Stimulated activated CD4-positive, alpha-beta T cell treated with anti-CD3 and anti-CD28 coated beads, Interleukin-15, amount 100 ng/mL, for 24 hours (primary cell): ENCODE data around the gene CLIP1.

Experiments used
- DNase-seq: peaks from one replicate; pipeline ENCODE4 v3.0.0-alpha.2; 2020

Gene CLIP1

DNA sequence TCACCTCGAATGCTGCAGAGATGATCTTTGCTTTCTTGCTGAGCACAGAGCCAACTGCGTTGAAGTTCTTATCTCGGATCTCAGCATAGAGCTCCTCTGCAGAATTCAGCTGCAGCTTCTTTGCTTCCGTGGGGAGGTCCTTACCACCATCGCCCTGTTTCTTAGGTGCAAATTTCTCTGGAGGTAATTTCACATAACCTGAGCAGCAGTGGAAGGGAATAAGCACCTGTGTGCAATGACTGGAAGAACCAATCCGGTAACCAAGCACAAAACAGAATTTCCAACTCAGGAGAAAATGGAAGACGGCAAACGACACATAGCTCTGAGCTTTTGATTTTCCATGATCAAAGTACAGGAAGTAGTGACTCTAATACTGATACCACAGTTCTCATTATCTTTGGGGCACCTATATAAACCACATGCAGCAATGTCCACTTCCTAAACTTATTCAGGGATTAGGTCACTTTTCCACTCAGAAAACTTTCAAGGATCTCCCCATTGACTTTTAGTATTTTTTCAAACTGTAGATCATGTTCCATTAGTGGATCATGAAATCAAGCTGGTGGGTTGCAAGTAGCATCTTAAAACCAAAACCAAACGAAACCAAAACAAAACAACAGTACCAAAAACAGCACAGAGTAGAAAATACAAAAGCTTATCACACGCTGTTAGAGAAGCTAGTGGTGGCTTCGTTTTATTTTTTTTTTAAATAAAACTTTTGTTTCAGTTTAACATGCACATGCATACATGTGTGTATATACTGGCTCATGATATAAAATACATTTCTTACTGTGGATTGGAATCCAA lies 177.7 kb downstream of the CLIP1 start:
- no peak for DNase-seq

DNA sequence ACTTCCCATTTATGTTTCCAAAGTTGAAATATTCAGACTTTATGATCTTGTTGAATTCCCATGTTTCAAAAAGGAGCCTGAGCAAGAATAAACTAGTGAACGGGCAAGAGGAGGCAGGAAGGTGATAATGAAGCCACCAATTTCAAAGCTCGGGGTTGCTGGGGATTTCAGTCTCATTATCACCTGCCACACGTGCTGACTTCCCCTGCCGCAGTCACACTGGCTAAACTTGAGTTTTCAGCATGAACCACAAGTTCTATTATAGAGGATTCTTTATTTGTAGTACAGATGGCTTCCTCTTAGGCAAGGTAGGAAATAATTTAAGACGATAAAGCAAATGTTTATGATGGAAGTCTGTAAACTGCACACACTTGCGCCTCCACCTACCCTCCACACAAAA lies 178.5 kb downstream of the CLIP1 start:
- DNase-seq: no peak

DNA sequence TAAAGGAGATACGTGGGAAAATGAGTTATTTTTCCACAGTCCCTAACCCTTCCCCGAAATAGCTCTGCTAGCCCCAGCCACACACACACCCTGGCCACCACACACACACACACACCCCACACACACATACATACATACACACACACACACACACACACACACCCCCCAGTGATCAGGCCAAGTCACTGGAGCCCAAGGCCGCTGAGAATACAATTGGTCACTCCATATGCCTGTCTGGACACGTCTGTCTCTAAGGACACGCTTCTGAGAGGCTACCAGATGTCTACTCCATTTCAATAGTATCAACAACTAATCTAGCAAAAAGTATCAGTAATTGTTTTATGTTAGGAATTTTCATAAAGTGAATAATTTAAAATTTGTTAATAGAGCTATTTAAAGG lies 183.6 kb downstream of the CLIP1 start:
- no peak for DNase-seq

DNA sequence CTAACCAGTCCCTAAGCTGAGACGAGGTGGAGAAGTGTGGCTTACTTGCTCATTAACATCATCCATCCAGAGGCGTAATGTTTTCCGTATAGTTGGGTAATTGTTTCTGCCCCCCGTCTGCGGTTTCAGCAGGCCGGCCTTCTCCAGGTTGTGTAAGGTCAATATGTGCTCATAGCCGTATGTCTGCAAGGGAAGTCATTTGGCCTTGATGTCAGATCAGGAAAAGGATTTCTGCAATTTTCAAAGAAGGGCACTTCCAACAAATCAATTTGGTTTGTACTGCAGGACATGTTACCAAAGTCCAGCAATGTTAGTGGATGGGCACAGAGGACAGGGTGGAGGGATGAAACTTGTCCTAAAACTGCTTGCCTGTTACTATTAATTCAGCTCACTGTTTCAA lies 186.7 kb downstream of the CLIP1 start:
- DNase-seq: no peak

DNA sequence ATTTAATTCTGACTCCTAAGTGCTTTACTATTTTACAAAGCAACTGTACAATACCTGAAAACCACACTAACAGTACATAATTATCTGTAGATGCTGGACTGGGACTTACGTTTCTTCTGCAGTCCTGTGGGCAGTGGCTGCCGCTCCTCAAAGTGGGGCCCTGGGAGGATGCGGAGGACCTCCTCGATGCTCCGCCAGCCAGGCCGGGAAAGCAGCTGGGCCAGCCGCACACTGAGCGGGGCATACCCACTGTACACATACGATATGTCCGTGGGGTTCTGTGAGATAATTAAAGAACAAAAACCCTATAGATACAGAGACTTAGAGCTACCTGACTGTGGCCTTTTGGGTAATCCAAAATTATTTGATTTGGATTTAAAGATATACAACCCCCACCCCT lies 189.8 kb downstream of the CLIP1 start:
- DNase-seq: no peak

DNA sequence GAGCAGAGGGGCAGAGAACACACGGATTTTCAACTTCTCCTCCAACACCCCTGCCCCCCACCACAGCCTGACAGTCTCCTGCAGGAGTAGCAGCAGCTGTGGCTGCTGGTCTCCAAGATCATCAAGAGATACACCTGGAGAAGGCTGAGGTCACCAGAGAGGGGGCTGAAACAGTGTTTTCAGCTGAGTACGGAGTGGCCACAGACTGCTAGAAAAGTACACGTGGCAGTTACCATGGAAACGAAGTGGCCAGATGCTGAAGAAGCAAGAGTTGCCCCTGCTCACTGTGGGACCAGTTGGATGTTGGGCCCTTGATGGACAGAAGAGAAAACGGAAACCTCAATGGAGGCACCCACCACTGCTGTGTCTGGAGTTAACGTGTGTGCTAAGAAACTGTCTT lies 191.7 kb downstream of the CLIP1 start:
- no peak for DNase-seq

DNA sequence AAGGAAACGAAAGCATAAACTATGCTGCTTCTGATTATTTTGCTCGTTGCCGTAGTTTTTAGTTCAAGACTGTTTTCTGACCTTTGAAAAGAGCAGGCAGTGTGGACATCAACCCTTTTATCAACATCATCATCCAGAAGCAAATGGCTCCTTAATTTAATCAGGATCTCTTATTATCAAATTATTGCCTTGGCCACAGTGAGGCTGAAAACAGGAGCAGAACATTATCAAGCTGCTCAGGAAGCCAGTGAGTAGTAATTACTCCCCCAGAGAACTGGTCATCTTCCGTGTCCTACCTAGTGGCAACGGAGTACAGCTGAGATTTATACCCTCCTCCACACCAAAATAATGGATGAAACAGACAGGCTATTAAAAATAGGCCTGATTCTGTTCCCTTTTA lies 194.4 kb downstream of the CLIP1 start:
- DNase-seq: no peak

DNA sequence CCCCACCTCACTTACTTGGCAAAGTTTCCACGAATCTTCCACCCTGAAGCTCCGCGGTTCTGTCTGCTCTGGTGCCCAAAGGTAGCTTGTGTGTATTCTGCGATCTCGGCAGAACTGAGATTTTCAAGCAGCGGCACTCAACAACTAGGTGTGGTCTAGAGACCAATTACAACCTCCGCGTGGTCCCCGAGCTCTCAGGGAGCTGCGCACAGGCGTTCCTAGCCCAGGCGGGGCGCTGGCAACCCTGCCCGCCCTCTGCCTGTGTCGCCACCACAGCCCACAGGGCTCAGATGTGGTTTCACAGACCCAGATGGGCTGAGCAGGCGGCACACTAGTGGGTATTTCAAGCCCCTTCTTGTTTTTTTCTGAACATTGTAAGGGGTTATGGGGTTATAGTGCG lies 195.1 kb downstream of the CLIP1 start:
- peak; percentile 28 for DNase-seq

DNA sequence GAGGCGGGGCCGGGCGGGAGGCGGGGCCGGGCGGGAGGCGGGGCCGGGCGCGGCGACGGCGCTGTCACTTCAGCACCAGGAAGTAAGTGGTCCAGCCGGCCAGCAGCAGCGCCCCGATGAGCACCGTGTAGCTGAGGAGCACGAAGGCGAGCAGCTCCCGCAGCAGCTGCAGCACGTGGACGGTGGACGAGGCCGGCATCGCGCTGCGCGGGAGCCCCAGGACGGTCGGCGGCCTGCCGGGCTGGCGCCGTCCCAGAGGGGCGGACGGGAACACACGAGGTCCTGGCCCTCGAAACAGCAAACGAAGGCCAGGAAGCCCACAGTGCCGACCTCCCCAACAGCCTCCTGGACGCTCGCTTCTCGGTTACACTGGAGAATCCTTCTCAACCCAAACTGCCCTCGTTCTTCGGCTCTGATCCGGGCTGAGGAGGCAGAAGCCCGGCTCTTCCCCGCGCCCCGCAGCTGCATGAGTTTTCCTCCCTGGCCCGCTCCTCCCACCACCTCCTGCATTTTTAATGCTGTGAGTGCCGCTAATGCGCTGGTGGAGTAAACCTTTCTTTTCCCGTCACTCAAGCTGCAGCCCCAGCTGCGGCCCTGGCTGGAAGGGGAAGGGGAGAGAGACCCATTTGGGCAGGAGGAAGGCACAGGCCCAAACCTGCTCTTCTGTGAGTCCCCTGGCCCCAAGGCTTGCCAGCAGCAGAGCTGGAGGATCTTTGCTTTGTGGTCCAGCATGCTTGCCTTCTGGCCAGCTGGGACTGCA lies 195.9 kb downstream of the CLIP1 start:
- DNase-seq: no peak

DNA sequence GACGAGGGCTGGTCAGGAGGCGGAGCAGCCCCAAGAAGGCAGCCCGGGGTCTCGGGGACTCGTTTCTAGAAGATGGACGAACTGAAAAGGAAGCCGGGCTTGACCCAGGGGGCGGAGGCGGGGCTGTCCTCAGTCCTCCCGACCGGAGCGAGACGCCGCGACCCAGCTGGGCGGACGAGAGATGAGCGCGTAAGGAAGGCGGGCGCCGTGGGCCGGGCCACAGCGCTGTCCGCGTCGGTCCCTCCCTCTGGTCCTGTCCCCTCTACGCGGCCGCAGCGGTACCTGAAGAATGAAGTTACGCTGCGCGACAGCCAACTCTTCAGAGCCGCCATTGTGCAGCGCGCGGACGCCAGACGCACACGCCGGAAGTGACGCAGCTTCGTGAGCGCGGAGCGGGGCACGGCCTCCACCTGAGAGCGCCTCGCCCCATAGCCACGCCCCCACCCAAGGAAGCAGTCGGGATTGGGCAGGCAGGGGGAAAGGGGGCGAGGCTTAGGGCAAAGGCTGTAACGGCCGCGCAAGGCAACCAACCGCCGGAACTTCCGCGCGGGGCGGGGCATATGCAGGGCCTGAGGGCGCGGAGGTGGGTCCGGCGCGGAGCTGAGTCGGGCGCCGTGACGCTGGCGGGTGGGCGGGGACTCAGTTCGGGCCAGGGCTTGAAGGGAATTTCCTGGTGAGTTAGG lies 196.6 kb downstream of the CLIP1 start, which contains the start of gene DIABLO:
DIABLO (minus strand) TSS at position 370 of the 683 bp plus-strand sequence; CDS start at position 332, 38 bp downstream.
- DNase-seq: peak; percentile 100
